Lower leg skin (tissue), 3 donors: ENCODE measurements around the gene MYOD1.

Experiments
- CTCF ChIP-seq, 3 donors: fragments of 450-650 bp; IDR thresholded peaks; one replicate each; pipeline ENCODE4 v1.5.1; 2016; ENCODE audit warnings: antibody characterized with exemption in 3 of 3, mild to moderate bottlenecking in 3 of 3, moderate library complexity in 2 of 3
- POLR2A ChIP-seq, 2 donors: fragments of 450-650 bp; IDR thresholded peaks; one replicate each; pipeline ENCODE4 v1.6.1; 2016 to 2017; ENCODE audit warnings: antibody characterized with exemption in 2 of 2, mild to moderate bottlenecking in 1 of 2, moderate library complexity in 1 of 2

GRCh38 chr11:17716807-17717206 lies 2.6 kb upstream of the MYOD1 start:
- TF ChIP-seq CTCF (IDR thresholded peaks at IDR 0.05), result no peak
- TF ChIP-seq POLR2A (IDR thresholded peaks at IDR 0.05), result no peak
